Stimulated activated memory B cell treated with anti-CD40 and anti-IgM and Interleukin-4, amounts not matched to agents 10 μg/mL and 1 μg/mL and 100 μg/mL, for 72 hours (primary cell): ENCODE results near the gene DLGAP1.
A peak's percentile ranks its signal among the peaks of the same experiment; 100 is the strongest.

Source experiments
- ATAC-seq: fragments of 150-1000 bp; cut with Tn5 transposase; 2 replicates; pipeline ENCODE4 v1.10.0; 2021
- H3K27ac Mint-ChIP-seq: one replicate; pipeline ENCODE4 v1.8.0; 2022; ENCODE audit warnings: mild to moderate bottlenecking, mixed read lengths
- H3K27me3 Mint-ChIP-seq: one replicate; pipeline ENCODE4 v1.8.0; 2022; ENCODE audit warnings: mixed read lengths
- H3K36me3 Mint-ChIP-seq: one replicate; pipeline ENCODE4 v1.8.0; 2022; ENCODE audit warnings: mixed read lengths
- H3K4me1 Mint-ChIP-seq: one replicate; pipeline ENCODE4 v1.8.0; 2022; ENCODE audit warnings: mixed read lengths
- H3K4me3 Mint-ChIP-seq: one replicate; pipeline ENCODE4 v1.8.0; 2022; ENCODE audit warnings: mild to moderate bottlenecking, moderate library complexity, mixed read lengths
- H3K9me3 Mint-ChIP-seq: one replicate; pipeline ENCODE4 v1.8.0; 2022; ENCODE audit warnings: mixed read lengths

The DLGAP1 gene

DNA sequence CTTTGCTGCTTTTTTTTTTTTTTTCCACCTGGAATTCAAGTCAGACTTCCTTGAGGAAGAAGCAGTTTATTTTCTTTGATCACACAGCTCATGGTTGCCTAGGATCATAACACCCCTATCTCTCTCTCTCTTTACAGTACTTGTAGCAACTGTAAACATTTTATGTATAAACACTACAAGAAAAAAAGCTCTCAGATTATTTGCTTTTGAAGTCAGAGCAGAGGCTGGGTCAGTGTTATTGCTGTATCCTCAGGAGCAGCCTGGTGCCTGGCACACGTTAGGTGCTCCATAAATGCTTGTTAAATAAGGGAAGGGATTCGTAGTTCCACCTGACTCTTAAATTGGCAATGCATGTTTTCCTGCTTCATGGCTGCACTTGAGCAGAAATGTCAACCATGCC lies 783.9 kb downstream of the DLGAP1 start:
- no peaks in the 10 kb centered on the region for H3K9me3 Mint-ChIP-seq
- ATAC-seq, result no peak
- H3K27me3 Mint-ChIP-seq, result no peaks in the 10 kb centered on the region
- no peak overlapping the region for H3K4me3 Mint-ChIP-seq
- no peak overlapping the region for H3K27ac Mint-ChIP-seq
- no peaks in the 10 kb centered on the region for H3K4me1 Mint-ChIP-seq
- no peaks in the 10 kb centered on the region for H3K36me3 Mint-ChIP-seq

DNA sequence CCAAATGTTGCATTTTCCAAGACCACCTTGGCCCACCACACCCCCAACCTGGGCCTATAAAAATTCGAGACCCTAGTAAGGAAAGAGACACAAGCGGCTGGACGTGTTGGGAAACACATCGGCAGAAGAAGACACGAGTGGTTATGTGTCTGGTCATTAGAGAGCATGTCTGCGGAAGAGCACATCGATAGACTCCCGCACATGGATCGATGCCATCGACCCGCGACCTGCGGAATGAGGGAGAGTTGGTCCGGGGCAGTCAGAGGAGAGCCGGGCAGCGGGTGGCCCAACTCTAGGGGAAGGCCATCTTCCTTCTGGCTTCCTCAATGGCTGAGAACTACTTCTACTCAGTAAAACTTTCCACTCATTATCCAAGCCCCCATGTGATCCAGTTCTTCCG lies 785.7 kb downstream of the DLGAP1 start:
- no peak for ATAC-seq
- Mint-ChIP-seq H3K36me3 (no peaks in the 10 kb centered on the region), H3K9me3 (no peaks in the 10 kb centered on the region)

DNA sequence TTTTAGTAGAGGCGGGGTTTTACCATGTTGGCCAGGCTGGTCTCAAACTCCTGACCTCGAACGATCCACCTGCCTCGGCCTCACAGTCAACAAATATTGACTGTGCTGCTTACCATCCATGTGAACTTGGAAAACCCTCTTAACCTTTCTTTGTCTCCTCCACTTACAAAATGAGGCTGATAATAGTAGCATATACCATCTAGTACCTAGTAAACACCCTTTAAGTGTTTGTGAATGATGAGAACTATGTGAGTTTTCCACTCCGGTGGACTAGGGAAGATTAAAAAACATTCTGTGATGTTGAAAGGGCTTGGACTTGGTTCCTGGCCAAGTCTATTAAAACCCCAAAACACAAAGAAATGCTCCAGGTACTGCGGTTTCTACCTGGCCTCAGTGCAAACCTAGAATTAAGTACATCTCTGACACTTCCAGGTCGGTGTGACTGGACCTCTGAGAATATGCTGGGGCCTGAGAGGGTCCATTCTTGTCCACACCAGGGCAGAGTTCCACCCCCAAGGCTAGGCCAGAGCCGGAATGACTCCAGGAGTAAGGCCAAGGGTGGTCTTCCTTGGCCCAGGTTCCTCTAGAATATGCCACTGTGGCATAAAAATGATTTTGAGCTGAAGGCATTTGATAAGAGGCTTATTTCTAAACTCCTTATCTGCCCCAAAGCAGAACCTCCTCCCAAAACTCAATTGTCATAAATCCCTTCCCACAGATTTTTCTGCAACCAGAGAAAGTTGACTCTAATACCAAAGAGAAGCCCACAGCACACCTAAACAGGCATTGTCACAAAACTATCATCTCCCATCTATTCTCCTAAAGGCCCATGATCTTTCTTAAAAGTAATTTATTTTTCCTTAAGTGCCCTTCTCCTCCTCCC lies 787.6 kb downstream of the DLGAP1 start:
- Mint-ChIP-seq H3K36me3 (no peaks in the 10 kb centered on the region), H3K27me3 (no peaks in the 10 kb centered on the region), H3K4me3 (no peak overlapping the region), H3K27ac (no peak overlapping the region), H3K9me3 (no peaks in the 10 kb centered on the region), H3K4me1 (peaks cover 15% of the 10 kb centered on the region)
- no peak for ATAC-seq

More for the DNA sequence above, 785.7 kb downstream of the DLGAP1 start:
- no peak overlapping the region for H3K4me3 Mint-ChIP-seq
- H3K4me1 Mint-ChIP-seq, result peaks cover 13% of the 10 kb centered on the region
- H3K27ac Mint-ChIP-seq, result no peak overlapping the region
- no peaks in the 10 kb centered on the region for H3K27me3 Mint-ChIP-seq

DNA sequence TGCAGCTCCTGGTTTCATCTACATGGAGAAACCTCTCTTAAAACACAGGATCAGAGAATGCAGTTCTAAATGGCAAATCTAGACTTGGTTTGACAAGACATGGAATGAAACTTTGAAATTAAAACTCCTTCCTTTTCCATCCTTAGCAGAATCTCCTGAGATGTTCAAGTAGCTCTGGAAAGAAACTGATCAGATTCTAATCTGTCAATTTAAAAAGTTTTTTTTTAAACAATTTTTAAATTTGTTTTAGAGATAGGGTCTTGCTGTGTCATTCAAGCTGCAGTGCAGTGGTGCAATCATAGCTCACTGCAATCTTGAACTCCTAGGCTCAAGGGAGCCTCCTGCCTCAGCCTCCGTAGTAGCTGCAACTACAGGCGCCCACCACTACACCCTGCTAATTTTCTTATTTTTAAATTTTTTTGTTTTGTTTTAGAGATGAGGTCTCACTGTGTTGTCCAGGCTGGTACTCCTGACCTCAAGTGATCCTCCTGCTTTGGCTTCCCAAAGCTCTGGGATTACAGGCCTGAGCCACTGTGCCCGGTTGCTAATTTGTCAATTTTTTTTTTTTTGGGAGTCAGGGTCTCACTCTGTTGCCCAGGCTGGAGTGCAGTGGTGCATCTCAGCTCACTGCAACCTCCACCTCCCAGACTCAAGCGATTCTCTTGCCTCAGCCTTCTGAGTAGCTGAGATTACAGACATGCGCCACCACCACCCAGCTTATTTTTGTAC lies 788.4 kb downstream of the DLGAP1 start:
- no peaks in the 10 kb centered on the region for H3K27me3 Mint-ChIP-seq
- H3K4me1 Mint-ChIP-seq, result peaks cover 15% of the 10 kb centered on the region
- H3K4me3 Mint-ChIP-seq, result no peak overlapping the region
- peak; percentile 22 for ATAC-seq
- H3K27ac Mint-ChIP-seq, result no peak overlapping the region
- no peaks in the 10 kb centered on the region for H3K9me3 Mint-ChIP-seq
- no peaks in the 10 kb centered on the region for H3K36me3 Mint-ChIP-seq

DNA sequence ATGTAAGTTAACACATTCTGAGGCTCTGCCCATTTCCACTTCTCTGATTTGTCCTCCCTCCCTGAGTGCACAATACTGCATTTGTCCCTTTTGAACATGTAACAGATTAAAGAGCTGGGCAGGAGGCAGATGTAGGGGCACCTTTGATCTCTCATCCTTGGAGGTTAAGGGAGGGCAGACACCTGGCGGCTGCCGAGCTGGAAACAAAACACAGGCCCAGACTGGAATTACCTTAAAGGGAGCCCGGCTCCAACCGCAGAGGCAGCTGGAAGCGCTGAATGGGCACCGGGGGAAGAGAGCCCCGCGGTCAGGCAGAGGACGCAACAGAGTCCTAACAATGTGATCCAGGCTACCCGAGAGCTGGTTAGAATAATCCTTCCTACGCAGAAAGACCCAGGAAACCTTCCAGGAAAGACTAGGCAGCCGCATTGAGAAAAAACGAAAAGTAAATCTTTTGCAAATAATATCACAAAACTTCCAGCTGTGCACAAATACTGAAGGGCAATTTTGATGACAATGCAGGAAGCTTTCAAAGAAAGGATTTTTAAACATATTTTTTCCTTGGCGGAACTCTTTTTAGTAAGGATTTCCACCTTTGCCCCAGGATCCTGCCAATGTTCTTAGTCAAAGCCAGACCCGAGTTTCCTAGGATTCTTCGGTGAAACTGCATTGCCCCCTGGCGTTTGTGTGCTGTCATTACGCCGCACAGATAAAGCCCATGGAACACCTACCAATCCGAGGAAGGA lies 789.2 kb downstream of the DLGAP1 start:
- Mint-ChIP-seq H3K4me3 (peak overlapping the region; percentile 26), H3K27ac (no peak overlapping the region), H3K9me3 (no peaks in the 10 kb centered on the region), H3K4me1 (peaks cover 21% of the 10 kb centered on the region), H3K36me3 (no peaks in the 10 kb centered on the region), H3K27me3 (no peaks in the 10 kb centered on the region)
- ATAC-seq, result peak; percentile 72

DNA sequence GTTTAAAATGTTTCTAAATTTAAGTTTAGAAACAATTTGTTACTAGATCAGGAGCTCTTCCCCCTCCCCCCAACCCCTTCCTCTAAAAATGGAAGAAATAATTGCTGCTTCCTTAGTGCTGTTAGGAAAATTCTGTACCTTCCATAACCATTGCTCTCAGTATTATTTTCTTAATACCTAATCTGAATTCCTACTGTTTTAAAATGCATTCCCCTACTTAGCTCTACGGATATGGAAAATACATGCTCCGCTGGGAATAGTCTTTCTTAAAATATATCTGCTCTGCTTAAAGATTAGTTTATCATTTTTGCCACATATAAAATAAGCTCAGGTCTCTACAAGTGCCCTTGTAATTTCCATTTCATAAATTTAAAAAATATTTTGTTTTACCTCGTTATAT lies 789.9 kb downstream of the DLGAP1 start:
- peak overlapping the region; percentile 55 for H3K27ac Mint-ChIP-seq
- peaks cover 28% of the 10 kb centered on the region for H3K4me1 Mint-ChIP-seq
- H3K9me3 Mint-ChIP-seq, result no peaks in the 10 kb centered on the region
- no peaks in the 10 kb centered on the region for H3K27me3 Mint-ChIP-seq
- ATAC-seq, result no peak
- no peaks in the 10 kb centered on the region for H3K36me3 Mint-ChIP-seq
- no peak overlapping the region for H3K4me3 Mint-ChIP-seq

DNA sequence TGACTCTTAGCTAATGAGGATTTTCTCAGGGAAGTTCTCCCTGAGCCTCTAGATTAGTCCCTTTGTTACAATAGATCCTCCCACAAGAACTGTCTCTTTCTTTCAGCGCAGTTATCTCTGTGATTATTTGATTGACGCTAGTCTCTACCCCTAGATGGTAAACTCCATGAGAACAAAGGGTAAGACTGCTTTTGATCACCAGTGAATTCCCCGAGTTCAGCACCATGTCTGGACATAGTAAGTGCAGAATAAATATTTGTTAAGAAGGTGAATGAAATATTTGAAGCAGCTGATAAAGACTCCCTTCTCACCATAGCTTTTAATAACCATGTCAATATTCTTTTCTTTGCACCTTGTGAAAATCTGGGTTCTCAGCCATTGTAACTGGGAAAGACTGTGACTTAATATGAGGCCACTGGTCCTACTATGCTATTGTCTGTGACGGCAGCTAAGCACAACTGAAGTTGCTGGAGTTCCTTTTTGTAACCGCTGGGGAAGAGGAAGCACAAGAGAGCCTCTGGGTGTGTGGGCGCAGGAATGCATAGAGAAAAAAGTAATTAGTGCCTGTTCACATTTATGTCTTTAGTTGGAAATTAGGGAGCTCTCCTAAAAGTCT lies 790.4 kb downstream of the DLGAP1 start:
- no peaks in the 10 kb centered on the region for H3K9me3 Mint-ChIP-seq
- H3K4me1 Mint-ChIP-seq, result peaks cover 28% of the 10 kb centered on the region

DNA sequence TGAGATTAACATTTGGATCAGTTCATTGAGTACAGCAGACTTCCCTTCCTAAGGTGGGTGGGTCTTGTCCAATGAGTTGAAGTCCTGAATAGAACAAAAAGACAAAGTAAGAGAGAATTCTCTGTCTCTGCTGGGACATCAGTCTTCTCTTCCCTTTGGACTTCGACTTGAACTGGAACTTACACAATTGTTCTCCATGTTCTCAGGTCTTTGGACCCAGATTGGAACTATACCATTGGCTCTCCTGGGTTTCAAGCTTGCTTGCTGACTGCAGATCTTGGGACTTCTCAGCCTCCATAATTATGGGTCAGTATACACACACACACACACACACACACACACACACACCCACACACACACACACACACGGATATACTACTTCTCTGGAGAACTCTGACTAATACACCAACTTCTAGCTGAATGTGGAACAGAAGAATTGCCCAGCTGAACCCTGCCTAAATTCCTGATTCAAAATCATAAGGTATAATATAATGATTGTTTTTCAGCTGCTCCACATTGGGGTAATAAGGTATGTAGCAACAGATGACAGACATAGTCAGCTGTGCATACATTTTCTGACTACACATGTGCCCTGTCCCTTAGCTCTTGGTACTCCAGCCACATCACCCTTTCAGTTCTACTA lies 791.1 kb downstream of the DLGAP1 start:
- no peaks in the 10 kb centered on the region for H3K27me3 Mint-ChIP-seq
- no peaks in the 10 kb centered on the region for H3K36me3 Mint-ChIP-seq
- H3K27ac Mint-ChIP-seq, result peak overlapping the region; percentile 55
- no peak for ATAC-seq
- peaks cover 28% of the 10 kb centered on the region for H3K4me1 Mint-ChIP-seq
- H3K4me3 Mint-ChIP-seq, result no peak overlapping the region
- no peaks in the 10 kb centered on the region for H3K9me3 Mint-ChIP-seq

More for the DNA sequence above, 790.4 kb downstream of the DLGAP1 start:
- no peaks in the 10 kb centered on the region for H3K36me3 Mint-ChIP-seq
- peak overlapping the region; percentile 55 for H3K27ac Mint-ChIP-seq
- H3K4me3 Mint-ChIP-seq, result no peak overlapping the region
- H3K27me3 Mint-ChIP-seq, result no peaks in the 10 kb centered on the region
- ATAC-seq, result peak; percentile 67

DNA sequence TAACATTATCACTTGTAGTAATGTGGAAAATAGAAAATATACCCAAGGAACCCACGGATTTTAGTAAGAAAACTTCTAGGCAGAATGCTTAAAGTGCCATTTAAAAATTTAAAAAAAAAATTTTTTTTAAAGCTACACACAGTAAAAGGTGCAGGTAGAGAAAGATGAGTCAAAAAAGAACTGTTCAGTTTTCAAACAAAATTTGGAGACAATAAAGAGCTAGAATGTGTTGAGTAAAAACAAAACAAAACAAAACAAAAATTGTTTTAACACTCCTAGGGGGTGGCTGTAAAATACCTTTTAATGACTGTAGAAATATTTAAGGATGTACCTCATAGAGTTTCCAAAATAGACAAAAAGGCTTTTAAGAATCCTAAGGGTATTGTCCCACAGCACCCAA lies 793.1 kb downstream of the DLGAP1 start:
- Mint-ChIP-seq H3K27me3 (no peaks in the 10 kb centered on the region), H3K27ac (no peak overlapping the region), H3K4me3 (no peak overlapping the region), H3K36me3 (no peaks in the 10 kb centered on the region), H3K9me3 (no peaks in the 10 kb centered on the region), H3K4me1 (peaks cover 28% of the 10 kb centered on the region)
- no peak for ATAC-seq

DNA sequence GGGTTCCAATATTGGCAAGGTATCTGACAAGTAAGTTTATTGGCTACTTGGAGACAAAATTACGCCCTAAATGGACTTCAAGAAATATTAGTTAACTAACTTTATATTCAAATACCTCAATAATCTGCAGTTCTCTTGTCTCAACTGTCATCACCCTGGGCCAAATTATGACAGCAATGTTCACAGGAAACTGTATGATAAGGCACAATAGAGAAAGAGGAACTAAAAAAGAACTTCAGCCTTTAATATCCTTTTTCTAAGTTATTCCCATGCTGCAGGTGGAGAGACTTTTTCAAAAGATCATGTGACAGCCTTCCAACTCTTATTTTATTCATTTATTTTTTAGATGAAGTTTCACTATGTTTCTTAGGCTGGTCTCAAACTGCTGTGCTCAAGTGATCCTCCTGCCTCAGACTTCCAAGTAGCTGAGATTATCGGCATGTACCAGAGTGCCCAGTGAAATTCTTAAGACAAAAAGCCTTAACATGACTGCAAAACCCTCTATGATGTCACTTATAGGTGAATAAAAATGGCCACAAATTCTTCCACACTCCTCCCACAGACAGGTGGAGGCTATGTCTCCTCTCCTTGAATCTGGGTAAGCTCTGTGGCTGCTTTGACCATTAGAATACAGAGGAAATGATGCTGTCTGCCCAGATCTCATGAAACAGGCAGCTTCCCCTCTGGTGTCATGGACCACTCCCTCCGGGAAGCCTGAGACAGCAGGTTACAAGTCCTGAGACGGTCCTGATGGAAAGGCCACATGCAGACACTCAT lies 794.2 kb downstream of the DLGAP1 start:
- H3K4me1 Mint-ChIP-seq, result peaks cover 27% of the 10 kb centered on the region
- peak; percentile 66 for ATAC-seq
- no peaks in the 10 kb centered on the region for H3K36me3 Mint-ChIP-seq
- no peaks in the 10 kb centered on the region for H3K27me3 Mint-ChIP-seq
- no peak overlapping the region for H3K4me3 Mint-ChIP-seq
- no peaks in the 10 kb centered on the region for H3K9me3 Mint-ChIP-seq
- H3K27ac Mint-ChIP-seq, result peak overlapping the region; percentile 54

DNA sequence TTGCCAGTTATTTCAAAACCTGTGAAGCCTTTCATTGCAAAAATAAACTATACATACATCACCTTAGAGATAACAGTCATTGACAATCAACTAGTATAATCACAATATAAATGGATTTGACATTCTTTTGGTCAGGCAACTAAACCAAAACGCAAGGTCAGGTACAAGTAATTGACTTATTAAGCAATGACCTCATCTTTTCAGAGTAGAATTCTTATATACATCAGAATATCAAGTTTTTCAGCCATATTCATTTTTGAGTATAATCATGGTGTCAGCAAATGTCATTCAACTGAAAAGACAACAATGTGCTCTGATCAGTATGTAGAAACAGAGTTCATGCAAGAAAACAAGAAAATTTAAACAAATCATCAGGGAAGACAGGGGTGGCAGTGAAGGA lies 796.6 kb downstream of the DLGAP1 start:
- H3K27me3 Mint-ChIP-seq, result no peaks in the 10 kb centered on the region

DNA sequence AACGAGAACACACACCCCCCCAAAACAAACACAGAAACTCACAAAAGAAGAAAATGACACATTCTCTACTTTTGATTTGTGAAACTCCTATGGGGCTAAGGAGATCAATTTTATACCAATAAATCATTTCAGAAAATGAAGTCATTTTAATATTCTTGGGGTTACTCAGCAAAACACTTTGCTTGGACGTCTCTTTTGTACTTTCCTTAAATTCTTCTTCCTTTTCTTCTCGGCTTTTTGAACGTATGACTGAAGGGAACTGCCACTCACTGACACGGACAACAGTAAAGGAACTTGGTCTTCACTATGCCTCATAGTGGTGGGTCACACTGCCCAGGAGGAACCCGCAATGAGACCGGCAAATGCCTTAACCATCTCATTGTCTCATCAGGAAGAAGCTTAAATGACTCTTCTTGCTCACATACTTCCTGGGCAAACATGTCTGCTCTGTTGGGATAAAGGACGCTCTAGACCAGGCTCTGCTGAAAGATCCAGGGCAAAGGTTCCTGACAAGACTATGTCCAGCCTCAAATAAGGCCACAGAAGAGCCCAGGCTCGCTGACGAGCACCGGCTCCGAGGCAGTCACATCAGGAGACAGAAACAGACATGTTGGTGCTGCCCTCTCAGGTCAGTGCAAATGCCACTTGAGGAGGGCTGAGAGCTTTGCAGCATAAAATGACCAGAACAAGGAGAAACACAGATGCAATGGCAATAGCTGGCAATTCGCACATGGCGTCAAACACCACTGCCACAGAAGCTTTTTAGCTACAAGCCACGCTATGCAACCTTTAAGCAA lies 799.7 kb downstream of the DLGAP1 start:
- no peak overlapping the region for H3K4me3 Mint-ChIP-seq
- H3K27ac Mint-ChIP-seq, result no peak overlapping the region
- peaks cover 10% of the 10 kb centered on the region for H3K4me1 Mint-ChIP-seq
- ATAC-seq, result no peak
- no peaks in the 10 kb centered on the region for H3K9me3 Mint-ChIP-seq
- H3K36me3 Mint-ChIP-seq, result no peaks in the 10 kb centered on the region
- H3K27me3 Mint-ChIP-seq, result no peaks in the 10 kb centered on the region

More for the DNA sequence above, 796.6 kb downstream of the DLGAP1 start:
- no peaks in the 10 kb centered on the region for H3K36me3 Mint-ChIP-seq
- peaks cover 13% of the 10 kb centered on the region for H3K4me1 Mint-ChIP-seq
- no peaks in the 10 kb centered on the region for H3K9me3 Mint-ChIP-seq
- no peak overlapping the region for H3K27ac Mint-ChIP-seq
- no peak overlapping the region for H3K4me3 Mint-ChIP-seq
- no peak for ATAC-seq

DNA sequence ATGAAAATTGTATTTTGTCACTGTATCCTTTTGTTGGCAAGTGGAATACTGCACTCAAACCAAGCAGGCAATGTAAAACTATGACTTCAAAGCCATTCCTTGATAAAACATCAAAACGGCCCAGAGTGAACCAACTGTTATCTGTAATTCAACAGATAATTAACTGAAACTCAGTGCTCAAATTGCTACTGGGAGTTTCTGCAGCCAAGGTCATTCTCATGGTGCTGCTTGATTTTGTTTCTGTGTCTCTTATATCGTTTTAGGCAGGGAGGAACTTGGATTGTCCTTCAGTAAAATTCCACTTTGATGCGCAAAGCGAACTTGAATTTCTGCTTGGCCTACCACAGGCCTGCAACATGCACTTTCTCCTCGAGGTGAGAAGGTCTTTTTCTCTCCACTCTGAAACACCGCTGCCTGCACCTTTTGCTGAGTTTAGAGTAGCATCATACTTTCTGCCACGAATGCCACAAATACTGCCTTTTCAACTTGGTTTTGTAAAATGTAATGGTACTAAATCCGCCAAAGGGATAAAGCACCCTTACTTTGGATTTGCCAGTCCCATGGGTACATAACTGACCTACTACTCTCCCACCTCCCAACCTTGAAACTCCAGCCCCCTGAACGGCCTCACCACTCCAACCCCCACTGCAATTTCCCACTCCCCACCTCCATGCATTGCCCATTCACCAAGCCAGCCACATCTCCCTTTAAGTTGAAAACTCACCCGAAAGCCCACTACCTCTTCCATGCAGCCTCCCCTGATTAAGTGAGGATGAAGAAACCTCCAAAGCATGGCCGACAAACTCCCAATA lies 800.5 kb downstream of the DLGAP1 start:
- no peak for ATAC-seq
- H3K27ac Mint-ChIP-seq, result no peak overlapping the region
- H3K4me3 Mint-ChIP-seq, result no peak overlapping the region

More for the DNA sequence above, 800.5 kb downstream of the DLGAP1 start:
- Mint-ChIP-seq H3K4me1 (peaks cover 8% of the 10 kb centered on the region), H3K27me3 (no peaks in the 10 kb centered on the region), H3K9me3 (no peaks in the 10 kb centered on the region), H3K36me3 (no peaks in the 10 kb centered on the region)
